Upper lobe of right lung (tissue), 1 donor: ENCODE data around the gene CBLC. TPM values are rescaled to one million over a fixed set of nuclear protein-coding genes. Genes with fewer than 3 reads are reported as not detected.

Source experiments
- ATAC-seq: fragments of 200-7000 bp; cut with Tn5 transposase; one replicate; pipeline ENCODE4 v1.9.1; 2020; ENCODE audit warnings: mild to moderate bottlenecking, moderate library complexity
- DNase-seq: peaks from one replicate; pipeline ENCODE4 v3.0.0-alpha.2; 2020
- H3K27ac ChIP-seq: fragments of 200-600 bp; one replicate; pipeline ENCODE4 v1.8.0; 2022
- H3K27me3 ChIP-seq: fragments of 200-600 bp; one replicate; pipeline ENCODE4 v1.8.0; 2022; ENCODE audit warnings: mild to moderate bottlenecking
- H3K36me3 ChIP-seq: fragments of 200-600 bp; one replicate; pipeline ENCODE4 v1.8.0; 2022
- H3K4me1 ChIP-seq: fragments of 200-600 bp; one replicate; pipeline ENCODE4 v1.8.0; 2022
- H3K4me3 ChIP-seq: fragments of 200-600 bp; one replicate; pipeline ENCODE4 v1.8.0; 2022; ENCODE audit warnings: mild to moderate bottlenecking
- H3K9me3 ChIP-seq: fragments of 200-600 bp; one replicate; pipeline ENCODE4 v1.8.0; 2022
- intact Hi-C: fragments of 100-400 bp; cut with DNase I; formaldehyde crosslinking; loops from one replicate; pipeline ENCODE4 v1.11.0; 2022
- total RNA-seq: library from RNA; stranded (reverse); fragmentation: NEBNext Ultra II Directional; extraction: Animal tissue kit (Norgen Biotek cat#: 25700); gene quantifications from one replicate; pipeline ENCODE4 v1.2.1, GENCODE V29; 2021
- TF ChIP-seq, protein P1 (sequence below): fragments of 200-600 bp; IDR thresholded peaks from one replicate; pipeline ENCODE4 v1.8.0; 2022; ENCODE audit warnings: antibody characterized with exemption
- donor health status: DM: no; HTN: yes; CAD: no; lungs with severe emphysema.

Gene CBLC
- total RNA-seq, 1 donor from 2014 or later: 3.2 TPM

DNA sequence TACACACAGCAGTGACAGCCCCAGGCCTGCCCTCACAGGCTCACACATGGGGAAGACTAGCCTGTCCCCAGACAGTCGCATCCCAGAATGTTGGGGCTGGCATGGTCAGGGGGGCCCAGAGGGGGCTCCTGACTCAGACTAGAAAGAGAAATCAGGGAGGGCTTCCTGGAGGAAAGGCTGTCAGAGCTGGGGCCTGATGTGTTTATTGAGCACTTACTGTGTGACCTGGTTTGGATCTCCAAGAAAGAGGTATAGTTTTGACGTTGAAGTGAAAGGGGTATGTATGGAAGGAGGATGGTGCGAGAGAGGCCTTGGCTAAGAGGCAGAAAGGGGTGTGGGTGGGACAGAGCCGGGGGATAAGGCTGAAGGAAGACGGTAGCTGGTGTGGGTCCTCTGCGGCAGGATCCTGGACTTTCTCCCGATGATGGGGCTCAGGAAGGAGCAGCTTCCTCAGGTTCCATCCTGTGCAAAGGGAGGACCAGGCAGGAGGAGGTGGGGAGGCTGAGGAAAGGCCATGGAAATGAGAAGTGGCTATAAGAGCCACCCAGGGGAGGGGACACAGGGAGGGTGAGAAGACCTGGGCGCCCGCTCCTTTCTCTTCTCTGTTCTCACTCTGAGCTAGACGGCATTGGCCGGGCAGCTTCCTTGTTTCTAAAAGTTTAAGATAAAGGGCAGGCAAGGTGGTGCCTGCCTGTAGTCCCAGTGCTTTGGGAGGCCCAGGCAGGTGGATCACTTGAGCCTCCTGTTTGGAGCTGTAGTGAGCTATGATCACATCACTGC is 45.3 kb upstream of the CBLC start:
- DNase-seq: no peak
- peak; percentile 22 for ATAC-seq
- TF ChIP-seq, protein P1, sequence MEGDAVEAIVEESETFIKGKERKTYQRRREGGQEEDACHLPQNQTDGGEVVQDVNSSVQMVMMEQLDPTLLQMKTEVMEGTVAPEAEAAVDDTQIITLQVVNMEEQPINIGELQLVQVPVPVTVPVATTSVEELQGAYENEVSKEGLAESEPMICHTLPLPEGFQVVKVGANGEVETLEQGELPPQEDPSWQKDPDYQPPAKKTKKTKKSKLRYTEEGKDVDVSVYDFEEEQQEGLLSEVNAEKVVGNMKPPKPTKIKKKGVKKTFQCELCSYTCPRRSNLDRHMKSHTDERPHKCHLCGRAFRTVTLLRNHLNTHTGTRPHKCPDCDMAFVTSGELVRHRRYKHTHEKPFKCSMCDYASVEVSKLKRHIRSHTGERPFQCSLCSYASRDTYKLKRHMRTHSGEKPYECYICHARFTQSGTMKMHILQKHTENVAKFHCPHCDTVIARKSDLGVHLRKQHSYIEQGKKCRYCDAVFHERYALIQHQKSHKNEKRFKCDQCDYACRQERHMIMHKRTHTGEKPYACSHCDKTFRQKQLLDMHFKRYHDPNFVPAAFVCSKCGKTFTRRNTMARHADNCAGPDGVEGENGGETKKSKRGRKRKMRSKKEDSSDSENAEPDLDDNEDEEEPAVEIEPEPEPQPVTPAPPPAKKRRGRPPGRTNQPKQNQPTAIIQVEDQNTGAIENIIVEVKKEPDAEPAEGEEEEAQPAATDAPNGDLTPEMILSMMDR: no peak
- Histone ChIP-seq H3K4me1 (no peaks in the 10 kb centered on the region), H3K27me3 (no peaks in the 10 kb centered on the region), H3K9me3 (no peaks in the 10 kb centered on the region), H3K27ac (no peak overlapping the region), H3K4me3 (no peak overlapping the region), H3K36me3 (no peaks in the 10 kb centered on the region)
- intact Hi-C loops: no loop called here

DNA sequence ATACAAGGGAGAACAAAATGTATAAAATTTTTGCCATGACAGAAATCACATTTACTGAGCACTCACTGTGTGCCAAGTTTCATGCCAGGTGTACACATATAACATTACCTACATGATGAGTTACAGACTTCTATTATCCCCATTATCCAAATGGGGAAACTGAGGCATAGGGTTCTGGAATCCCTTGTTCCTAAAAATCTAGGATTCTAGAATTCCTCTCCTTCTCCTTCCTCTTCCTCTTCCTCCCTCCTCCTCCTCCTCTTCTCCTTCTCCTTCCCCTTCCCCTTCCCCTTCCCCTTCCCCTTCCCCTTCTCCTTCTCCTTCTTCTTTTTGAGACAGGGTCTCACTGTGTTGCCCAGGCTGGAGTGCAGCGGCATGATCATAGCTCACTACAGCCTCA is 43.3 kb upstream of the CBLC start:
- no peak overlapping the region for H3K4me3 ChIP-seq
- H3K36me3 ChIP-seq: no peaks in the 10 kb centered on the region
- TF ChIP-seq, protein P1: no peak
- H3K27ac ChIP-seq: no peak overlapping the region
- no peaks in the 10 kb centered on the region for H3K27me3 ChIP-seq
- no peaks in the 10 kb centered on the region for H3K9me3 ChIP-seq
- DNase-seq (no peak), ATAC-seq (no peak)
- intact Hi-C loops: no loop called here
- peaks cover 11% of the 10 kb centered on the region for H3K4me1 ChIP-seq

DNA sequence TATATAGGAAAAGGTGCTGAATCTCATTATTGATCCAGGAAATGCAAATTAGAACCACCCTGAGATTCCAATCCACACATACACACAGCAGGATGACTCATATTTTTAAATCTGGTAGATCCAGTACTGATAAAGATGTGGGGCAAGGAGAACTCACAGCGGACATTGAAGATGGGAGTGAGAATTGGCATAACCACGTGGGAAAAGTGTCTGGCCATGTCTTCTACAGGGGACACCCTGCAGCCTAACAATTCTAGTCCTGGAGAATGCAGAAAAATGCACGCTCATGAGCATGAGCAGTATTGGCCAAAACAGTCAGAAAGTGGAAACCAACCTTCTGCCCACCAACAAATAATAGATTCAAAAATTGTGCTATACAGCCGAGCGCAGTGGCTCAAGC is 42.7 kb upstream of the CBLC start:
- H3K4me3 ChIP-seq: no peak overlapping the region
- peaks cover 11% of the 10 kb centered on the region for H3K4me1 ChIP-seq
- H3K9me3 ChIP-seq: no peaks in the 10 kb centered on the region
- H3K27me3 ChIP-seq: no peaks in the 10 kb centered on the region
- intact Hi-C loops: no loop called here
- no peak overlapping the region for H3K27ac ChIP-seq
- DNase-seq (no peak), ATAC-seq (no peak)
- H3K36me3 ChIP-seq: no peaks in the 10 kb centered on the region
- TF ChIP-seq, protein P1: no peak

DNA sequence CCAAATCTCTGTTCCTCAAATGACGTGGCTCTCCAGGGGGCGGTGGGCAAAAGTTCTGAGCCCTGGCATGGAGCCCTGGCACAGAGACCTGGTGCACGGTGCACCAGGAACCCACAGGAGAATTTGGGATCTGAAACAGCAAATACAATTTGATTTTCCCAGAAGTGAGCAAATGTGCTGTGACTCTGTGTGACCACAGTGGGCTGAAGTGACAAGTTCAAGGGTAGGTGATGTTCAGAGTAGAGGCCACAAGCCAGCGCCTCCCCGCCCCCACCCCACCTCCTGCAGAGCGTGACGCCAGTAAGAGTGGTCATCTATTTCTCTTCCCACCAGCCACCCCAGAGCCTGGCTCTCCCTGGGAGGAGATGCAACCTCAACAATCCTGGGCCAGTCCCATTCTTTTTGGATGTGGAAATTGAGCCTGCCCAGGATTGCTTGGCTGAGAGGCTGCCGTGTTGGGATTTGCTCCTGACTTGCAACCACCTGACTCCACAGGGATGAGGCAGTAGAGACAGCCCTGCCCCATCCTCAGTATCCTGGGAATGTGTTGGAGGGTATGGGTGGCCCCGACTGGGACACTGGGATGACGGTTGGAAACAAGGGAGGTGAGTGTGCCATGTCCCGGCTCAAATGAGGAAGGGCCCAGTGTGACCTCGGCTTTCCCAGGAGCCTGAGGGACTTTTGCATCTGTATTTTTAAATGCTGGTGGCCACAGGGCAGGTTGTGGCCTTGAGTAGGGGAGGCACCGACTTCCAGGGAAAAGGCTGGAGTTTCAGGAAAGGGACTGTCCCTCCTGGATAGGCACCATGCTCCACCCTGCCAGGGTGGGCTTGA is 40.2 kb upstream of the CBLC start:
- TF ChIP-seq, protein P1: no peak
- Histone ChIP-seq H3K4me1 (peaks cover 32% of the 10 kb centered on the region), H3K36me3 (no peaks in the 10 kb centered on the region), H3K4me3 (no peak overlapping the region), H3K9me3 (no peaks in the 10 kb centered on the region), H3K27ac (no peak overlapping the region), H3K27me3 (no peaks in the 10 kb centered on the region)
- intact Hi-C loops: no loop called here
- ATAC-seq: no peak
- DNase-seq: no peak

DNA sequence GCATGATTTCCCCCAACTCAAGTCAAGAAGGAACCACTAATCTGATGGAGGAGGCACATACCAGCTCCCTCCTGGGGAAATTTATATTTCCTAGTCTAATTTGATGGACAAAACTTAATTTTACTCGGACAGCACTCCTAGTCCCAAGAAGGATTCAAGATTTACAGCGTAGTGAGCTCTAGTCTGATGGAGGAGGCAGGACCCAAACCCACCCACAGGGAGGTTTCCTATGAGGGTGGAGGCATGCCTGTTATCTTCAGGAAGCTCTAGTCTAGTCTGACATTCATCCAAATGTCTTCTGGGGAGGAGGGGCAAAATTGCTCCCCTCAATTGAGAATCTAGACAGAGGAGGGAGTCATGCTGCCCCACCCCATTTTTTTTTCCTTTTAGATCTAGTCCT is 39.6 kb upstream of the CBLC start:
- DNase-seq (no peak), ATAC-seq (no peak)
- H3K4me1 ChIP-seq: peaks cover 38% of the 10 kb centered on the region
- H3K9me3 ChIP-seq: no peaks in the 10 kb centered on the region
- TF ChIP-seq, protein P1: no peak
- intact Hi-C loops: no loop called here
- H3K27ac ChIP-seq: peak overlapping the region; percentile 24
- H3K4me3 ChIP-seq: no peak overlapping the region
- H3K36me3 ChIP-seq: no peaks in the 10 kb centered on the region
- no peaks in the 10 kb centered on the region for H3K27me3 ChIP-seq
